ENCODE measurements around the gene MXI1.

The MXI1 gene

DNA sequence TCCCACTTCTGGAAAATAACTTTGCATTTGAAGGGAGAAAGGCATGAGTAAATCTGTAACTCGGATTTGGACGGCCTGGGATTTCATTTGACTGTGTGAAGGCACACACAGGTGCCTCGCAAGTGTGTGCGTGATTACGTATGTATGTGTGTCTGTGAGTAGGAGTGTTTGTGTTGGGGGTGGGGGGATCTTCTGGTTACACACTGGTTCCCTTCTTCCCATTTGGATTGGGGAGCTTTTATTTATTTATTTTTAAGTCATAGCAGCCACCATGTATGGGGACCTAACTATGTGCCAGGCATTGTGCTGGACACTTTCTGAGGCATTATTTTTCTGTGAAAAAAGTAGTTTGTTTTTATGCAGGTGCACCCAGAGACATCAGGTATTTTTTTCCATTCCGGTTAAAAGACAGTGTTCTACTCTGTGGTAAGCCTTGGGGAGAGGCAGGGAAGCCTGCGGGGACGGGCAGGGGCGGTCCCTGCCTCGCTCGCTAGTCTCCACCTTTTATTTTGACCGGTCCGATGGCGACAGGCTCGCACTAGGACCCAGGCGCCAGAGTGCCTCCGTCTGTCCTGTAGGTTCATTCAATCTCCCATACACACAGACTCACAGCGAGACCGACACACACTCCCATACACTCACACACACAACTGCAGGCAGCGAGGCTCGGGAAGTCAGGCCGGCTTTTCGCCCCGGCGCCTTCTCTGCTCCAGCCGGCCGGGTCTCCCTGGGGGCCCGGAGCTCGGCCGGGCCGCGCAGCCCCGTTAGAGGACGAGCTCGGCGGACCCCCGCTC is at the start of gene MXI1:
Gene MXI1, plus strand, starts transcription at position 595 of the 794 bp plus-strand sequence. CDS start 204 bp downstream, outside the sequence.
- DNase-seq (ENCODE audit: low spot score): peak; percentile 86
- TF ChIP-seq, protein P1, sequence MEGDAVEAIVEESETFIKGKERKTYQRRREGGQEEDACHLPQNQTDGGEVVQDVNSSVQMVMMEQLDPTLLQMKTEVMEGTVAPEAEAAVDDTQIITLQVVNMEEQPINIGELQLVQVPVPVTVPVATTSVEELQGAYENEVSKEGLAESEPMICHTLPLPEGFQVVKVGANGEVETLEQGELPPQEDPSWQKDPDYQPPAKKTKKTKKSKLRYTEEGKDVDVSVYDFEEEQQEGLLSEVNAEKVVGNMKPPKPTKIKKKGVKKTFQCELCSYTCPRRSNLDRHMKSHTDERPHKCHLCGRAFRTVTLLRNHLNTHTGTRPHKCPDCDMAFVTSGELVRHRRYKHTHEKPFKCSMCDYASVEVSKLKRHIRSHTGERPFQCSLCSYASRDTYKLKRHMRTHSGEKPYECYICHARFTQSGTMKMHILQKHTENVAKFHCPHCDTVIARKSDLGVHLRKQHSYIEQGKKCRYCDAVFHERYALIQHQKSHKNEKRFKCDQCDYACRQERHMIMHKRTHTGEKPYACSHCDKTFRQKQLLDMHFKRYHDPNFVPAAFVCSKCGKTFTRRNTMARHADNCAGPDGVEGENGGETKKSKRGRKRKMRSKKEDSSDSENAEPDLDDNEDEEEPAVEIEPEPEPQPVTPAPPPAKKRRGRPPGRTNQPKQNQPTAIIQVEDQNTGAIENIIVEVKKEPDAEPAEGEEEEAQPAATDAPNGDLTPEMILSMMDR (IDR thresholded peaks at IDR 0.05; ENCODE audit: extremely low read depth, insufficient read depth, missing control alignments): no peak
- in situ Hi-C loops (cut with MboI; ENCODE audit: low pct_unique_long_range_greater_than_20kb, low sequenced_read_pairs, unreplicated experiment): no loop called here

DNA sequence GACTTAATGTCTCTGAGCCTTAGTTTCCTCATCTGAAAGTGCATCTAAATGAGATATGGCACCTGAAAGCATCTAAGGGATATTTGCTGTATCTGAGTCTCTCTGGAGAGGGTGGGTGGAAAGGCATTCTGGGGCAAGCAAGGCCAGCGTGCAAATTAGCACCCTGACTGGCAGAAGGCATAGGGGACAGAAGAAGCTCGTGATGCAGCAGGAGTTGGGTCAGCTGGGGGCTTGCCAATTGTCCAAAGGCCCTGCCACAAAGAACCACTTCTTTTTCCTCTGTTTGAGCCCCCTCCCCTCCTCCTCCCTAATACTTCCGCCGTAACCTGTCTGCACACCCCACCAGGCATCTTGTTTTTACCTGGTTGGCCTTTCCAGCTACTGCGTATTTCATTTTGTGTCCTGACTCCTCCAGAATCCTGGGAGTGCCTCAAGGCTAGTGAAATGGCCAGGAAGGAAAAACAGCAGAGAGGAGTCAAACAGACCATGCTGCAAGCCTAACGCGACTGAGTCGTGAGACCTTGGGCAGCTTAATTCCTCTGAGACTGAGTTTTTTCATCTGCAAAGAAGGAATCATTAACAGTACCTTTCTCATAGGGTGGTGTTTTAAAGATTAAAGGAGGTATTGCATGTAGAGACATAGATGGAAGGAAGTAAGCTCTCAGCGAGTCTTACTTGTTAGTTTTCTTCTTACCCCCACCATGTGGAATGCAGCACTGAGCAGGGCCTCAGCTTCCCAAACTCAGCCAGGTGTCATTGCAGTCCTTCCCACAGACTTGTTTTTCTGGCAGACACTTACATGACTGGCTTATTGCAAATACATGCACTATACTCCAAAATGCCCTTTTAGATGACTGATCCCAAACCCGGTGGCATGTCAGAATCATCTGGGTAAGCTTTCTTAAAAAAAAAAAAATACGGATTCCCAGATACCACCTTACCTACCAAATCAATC is 49.1 kb upstream of the MXI1 start:
- DNase-seq (ENCODE audit: low spot score): no peak
- TF ChIP-seq, protein P1 (IDR thresholded peaks at IDR 0.05; ENCODE audit: extremely low read depth, insufficient read depth, missing control alignments): no peak

DNA sequence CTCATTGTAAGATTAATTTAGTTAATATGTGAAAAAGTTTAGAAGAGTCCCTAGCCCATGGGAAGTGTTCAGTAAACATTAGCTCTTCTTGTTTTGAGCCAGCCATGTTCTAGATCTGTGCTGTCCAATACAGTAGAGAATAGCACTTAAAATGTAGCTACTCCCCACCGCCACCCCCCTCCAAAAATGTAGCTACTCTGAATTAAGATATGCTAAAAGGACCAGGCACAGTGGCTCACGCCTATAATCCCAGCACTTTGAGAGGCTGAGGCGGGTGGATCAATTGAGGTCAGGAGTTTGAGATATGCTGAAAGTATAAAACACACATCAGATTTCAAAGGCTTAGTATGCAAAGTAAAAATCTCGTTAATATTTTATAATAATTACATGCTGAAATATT is 47.3 kb upstream of the MXI1 start:
- TF ChIP-seq, protein P1 (IDR thresholded peaks at IDR 0.05; ENCODE audit: extremely low read depth, insufficient read depth, missing control alignments): no peak
- no peak for DNase-seq (ENCODE audit: low spot score)
- in situ Hi-C loops (cut with MboI; ENCODE audit: low pct_unique_long_range_greater_than_20kb, low sequenced_read_pairs, unreplicated experiment): no loop called here

More for the DNA sequence above, 49.1 kb upstream of the MXI1 start:
- in situ Hi-C loops (cut with MboI; ENCODE audit: low pct_unique_long_range_greater_than_20kb, low sequenced_read_pairs, unreplicated experiment): no loop called here

DNA sequence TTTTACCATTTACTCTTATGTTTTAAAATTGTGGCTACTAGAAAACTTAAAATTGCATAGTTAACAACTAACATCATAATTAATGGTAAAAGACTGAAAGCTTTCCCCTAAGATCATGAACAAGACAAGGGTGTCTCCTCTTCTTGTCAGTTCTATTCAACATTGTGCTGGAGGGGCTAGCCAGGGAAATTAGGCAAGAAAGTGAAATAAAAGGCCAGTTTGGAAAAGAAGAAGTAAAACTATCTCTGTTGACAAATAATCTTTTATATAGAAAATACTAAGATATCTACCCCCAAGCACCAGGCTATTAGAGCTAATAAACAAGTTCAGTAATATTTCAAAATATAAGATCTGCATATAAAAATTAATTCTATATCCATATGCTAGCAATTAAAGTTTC is 46.9 kb upstream of the MXI1 start:
- in situ Hi-C loops (cut with MboI; ENCODE audit: low pct_unique_long_range_greater_than_20kb, low sequenced_read_pairs, unreplicated experiment): no loop called here
- DNase-seq (ENCODE audit: low spot score): no peak
- TF ChIP-seq, protein P1 (IDR thresholded peaks at IDR 0.05; ENCODE audit: extremely low read depth, insufficient read depth, missing control alignments): no peak

DNA sequence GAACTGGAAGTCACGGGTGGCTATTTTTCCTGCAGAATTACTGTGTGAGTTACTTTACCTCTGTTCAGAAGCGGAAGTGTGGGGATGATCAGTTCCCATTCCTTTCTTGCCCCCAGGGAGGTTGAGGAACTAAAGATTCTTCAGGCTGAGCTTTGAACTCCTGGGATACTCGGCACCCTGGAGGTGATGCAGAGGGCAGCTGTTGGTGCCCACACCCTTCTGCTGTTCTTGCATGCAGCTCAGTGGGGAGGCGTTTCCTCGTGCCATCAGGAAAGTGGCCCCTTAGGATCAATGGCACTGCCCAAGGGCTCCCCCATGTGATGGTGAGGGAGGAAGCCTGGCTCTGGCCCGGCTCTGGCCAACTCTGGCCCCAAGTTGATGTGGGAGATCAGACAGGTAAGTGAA is 44.7 kb upstream of the MXI1 start:
- in situ Hi-C loops (cut with MboI; ENCODE audit: low pct_unique_long_range_greater_than_20kb, low sequenced_read_pairs, unreplicated experiment): no loop called here
- TF ChIP-seq, protein P1 (IDR thresholded peaks at IDR 0.05; ENCODE audit: extremely low read depth, insufficient read depth, missing control alignments): no peak

DNA sequence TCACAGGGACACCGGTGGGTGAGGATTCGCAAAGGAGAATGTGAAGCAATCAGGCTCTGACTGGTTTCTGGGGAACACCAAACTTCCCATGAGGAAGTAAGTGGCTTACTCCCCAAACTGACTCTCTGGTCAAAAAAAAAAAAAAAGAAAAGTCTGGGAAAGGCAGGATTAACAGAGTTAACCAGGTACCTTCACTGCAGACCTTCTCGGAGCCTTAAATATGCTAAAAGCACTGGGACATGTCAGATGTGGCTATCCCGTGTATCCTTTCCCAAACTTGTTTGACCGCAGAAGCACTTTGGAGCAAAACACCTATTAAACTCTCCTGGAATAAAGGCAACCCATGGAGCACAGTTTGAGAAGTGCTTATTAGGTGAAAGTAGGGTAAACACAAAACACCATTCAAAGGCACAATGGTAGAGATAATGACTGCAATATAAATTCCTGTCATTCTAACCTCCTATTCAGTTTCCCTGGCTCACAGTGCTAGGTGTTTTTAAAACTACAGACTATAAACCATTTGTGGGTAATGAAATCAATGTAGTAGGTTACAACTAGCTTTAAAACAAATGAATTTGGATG is 44.1 kb upstream of the MXI1 start:
- DNase-seq (ENCODE audit: low spot score): no peak
- TF ChIP-seq, protein P1 (IDR thresholded peaks at IDR 0.05; ENCODE audit: extremely low read depth, insufficient read depth, missing control alignments): no peak
- in situ Hi-C loops (cut with MboI; ENCODE audit: low pct_unique_long_range_greater_than_20kb, low sequenced_read_pairs, unreplicated experiment): no loop called here

More for the DNA sequence above, 44.7 kb upstream of the MXI1 start:
- no peak for DNase-seq (ENCODE audit: low spot score)

Measured in GM13977 (cell line).